IMR-90 (cell line): Measurements from ENCODE around the gene FAM193A. TPM values are rescaled to one million over a fixed set of nuclear protein-coding genes. Genes with fewer than 3 reads are reported as not detected.

ENCODE experiments used
- microRNA-seq, 2 experiments: library from miRNA; stranded (forward) in 1 of 2; unstranded in 1 of 2; fragments of 10-50 nt in 1 of 2; fragments of <30 nt in 1 of 2; gene quantifications in 1 of 2; microRNA quantifications in 1 of 2; one replicate each; pipeline versions ENCODE3 to v1.1.0; 2013 to 2020; ENCODE audit not compliant: insufficient read depth in 1 of 2, insufficient read length in 1 of 2, unreplicated experiment in 1 of 2
- polyA plus RNA-seq, 3 experiments: library from polyadenylated mRNA; depleted of rRNA; stranded (reverse); fragments of >200 nt; gene quantifications; 2 replicates each; pipeline ENCODE4 v1.2.3, GENCODE V29; 2012; ENCODE audit warnings: low replicate concordance in 1 of 3
- small RNA-seq, 5 experiments: library from RNA; depleted of rRNA; stranded (forward); fragments of <200 nt; gene quantifications; one replicate each; pipeline ENCODE3, GENCODE V24; 2012
- total RNA-seq: library from RNA; depleted of rRNA; stranded (reverse); fragments of >200 nt; gene quantifications from 2 replicates; pipeline ENCODE4 v1.2.3, GENCODE V29; 2012; rRNA removed

The FAM193A gene
- total and polyA plus RNA-seq, 2 of the 4 experiments (the other 2 are of a cell fraction), result 6.8 to 11.0 TPM

Small RNAs within 50 kb of the gene (microRNA-seq; reads per million reads assigned to microRNA genes)
- gene CR545473.1 (ENCODE audit: insufficient read depth, insufficient read length), result not detected
- gene RF00019 (ENCODE audit: insufficient read depth, insufficient read length), result not detected

Small RNAs within 50 kb of the gene (small RNA-seq; reads per million reads assigned to genes)
- gene CR545473.1 (0 reads per million in 5 experiments), gene RF00019 (0 reads per million in 5 experiments)

Other genes starting within 250 kb of the FAM193A start
- gene ZFYVE28, start 118.0 kb upstream of the FAM193A start, total RNA-seq, result 0.36 and 0.56 TPM in 2 replicates
- gene ZFYVE28, start 118.0 kb upstream of the FAM193A start, polyA plus RNA-seq (2012; rRNA removed), result 1.2 and 1.4 TPM in 2 replicates
- gene CFAP99, start 117.7 kb upstream of the FAM193A start, total RNA-seq, result not detected in 2 replicates
- gene CFAP99, start 117.7 kb upstream of the FAM193A start, polyA plus RNA-seq (2012; rRNA removed), result not detected in 2 replicates
- 63.8 and 64.4 TPM in 2 replicates for gene RNF4, start 67.5 kb upstream of the FAM193A start, total RNA-seq
- 70.1 and 73.8 TPM in 2 replicates for gene RNF4, start 67.5 kb upstream of the FAM193A start, polyA plus RNA-seq (2012; rRNA removed)
- gene TNIP2, start 219.7 kb downstream of the FAM193A start, total RNA-seq, result 33.3 and 36.9 TPM in 2 replicates
- gene TNIP2, start 219.7 kb downstream of the FAM193A start, polyA plus RNA-seq (2012; rRNA removed), result 38.5 and 46.1 TPM in 2 replicates